ENCODE results near the gene XDH. TPM values are rescaled to one million over a fixed set of nuclear protein-coding genes. Genes with fewer than 3 reads are reported as not detected.

XDH gene
- total RNA-seq, 1 donor from 2014 or later, result 5.6 TPM

DNA sequence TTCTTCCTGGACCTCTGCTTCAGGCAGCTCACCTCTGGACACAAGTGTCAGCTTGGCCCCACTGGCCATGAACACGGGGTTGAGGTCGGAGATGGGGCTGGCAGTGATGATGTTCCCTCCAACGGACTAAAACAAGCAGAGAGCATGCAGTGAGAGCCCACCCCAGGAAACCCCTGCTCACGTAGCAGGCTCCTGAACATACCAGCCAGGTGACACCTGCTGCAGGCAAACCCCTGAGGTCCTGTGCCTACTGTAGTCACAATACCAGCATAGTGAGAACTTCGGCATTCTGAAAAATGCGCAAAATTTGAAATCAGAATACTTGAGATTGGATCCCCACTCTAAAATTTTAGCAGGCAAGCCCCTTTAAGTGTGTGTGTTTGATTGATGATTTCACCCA is 32.9 kb downstream of the XDH start:
- Mint-ChIP-seq H3K9me3 (ENCODE audit: low read depth) (no peaks in the 10 kb centered on the region), H3K4me1 (ENCODE audit: low read depth) (peaks cover 4% of the 10 kb centered on the region), H3K27ac (no peak overlapping the region), H3K4me3 (ENCODE audit: low read depth) (no peak overlapping the region), H3K27me3 (no peaks in the 10 kb centered on the region), H3K36me3 (ENCODE audit: insufficient read depth) (no peaks in the 10 kb centered on the region)
- no peak for DNase-seq (ENCODE audit: low spot score, unreplicated experiment)
- TF ChIP-seq, protein P1, sequence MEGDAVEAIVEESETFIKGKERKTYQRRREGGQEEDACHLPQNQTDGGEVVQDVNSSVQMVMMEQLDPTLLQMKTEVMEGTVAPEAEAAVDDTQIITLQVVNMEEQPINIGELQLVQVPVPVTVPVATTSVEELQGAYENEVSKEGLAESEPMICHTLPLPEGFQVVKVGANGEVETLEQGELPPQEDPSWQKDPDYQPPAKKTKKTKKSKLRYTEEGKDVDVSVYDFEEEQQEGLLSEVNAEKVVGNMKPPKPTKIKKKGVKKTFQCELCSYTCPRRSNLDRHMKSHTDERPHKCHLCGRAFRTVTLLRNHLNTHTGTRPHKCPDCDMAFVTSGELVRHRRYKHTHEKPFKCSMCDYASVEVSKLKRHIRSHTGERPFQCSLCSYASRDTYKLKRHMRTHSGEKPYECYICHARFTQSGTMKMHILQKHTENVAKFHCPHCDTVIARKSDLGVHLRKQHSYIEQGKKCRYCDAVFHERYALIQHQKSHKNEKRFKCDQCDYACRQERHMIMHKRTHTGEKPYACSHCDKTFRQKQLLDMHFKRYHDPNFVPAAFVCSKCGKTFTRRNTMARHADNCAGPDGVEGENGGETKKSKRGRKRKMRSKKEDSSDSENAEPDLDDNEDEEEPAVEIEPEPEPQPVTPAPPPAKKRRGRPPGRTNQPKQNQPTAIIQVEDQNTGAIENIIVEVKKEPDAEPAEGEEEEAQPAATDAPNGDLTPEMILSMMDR (IDR thresholded peaks at IDR 0.05; ENCODE audit: unreplicated experiment), result no peak

GRCh38 chr2:31380243-31380642 is 34.3 kb downstream of the XDH start:
- no peak for DNase-seq (ENCODE audit: low spot score, unreplicated experiment)
- Mint-ChIP-seq H3K27me3 (no peaks in the 10 kb centered on the region), H3K4me1 (ENCODE audit: low read depth) (peaks cover 4% of the 10 kb centered on the region), H3K4me3 (ENCODE audit: low read depth) (no peak overlapping the region), H3K36me3 (ENCODE audit: insufficient read depth) (no peaks in the 10 kb centered on the region), H3K27ac (no peak overlapping the region), H3K9me3 (ENCODE audit: low read depth) (peaks cover 5% of the 10 kb centered on the region)
- TF ChIP-seq, protein P1 (IDR thresholded peaks at IDR 0.05; ENCODE audit: unreplicated experiment), result no peak

DNA sequence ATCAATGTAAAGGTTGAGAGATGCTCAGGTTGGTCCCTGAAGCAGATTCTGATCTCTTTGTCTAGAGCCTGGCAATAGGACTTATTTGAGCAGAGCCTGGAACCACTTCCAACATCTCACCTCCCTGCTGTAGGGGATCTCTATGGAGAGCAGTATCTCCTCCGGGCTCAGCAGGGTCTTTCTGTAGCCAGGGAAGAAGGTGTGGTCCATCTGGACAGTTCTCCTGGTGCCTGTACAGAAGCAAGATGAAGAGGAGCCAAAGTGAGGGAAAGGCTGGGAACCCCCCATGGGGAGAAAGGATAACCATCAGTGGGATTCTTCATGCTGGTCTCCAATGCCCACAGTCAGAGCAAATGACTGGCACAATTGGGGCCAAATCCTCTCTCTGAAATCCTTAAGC is 34.8 kb downstream of the XDH start:
- Mint-ChIP-seq H3K36me3 (ENCODE audit: insufficient read depth) (no peaks in the 10 kb centered on the region), H3K27me3 (no peaks in the 10 kb centered on the region), H3K9me3 (ENCODE audit: low read depth) (peaks cover 5% of the 10 kb centered on the region), H3K27ac (no peak overlapping the region), H3K4me3 (ENCODE audit: low read depth) (no peak overlapping the region), H3K4me1 (ENCODE audit: low read depth) (peaks cover 4% of the 10 kb centered on the region)
- DNase-seq (ENCODE audit: low spot score, unreplicated experiment), result no peak
- TF ChIP-seq, protein P1 (IDR thresholded peaks at IDR 0.05; ENCODE audit: unreplicated experiment), result no peak

- no peak overlapping the region for H3K4me3 Mint-ChIP-seq (ENCODE audit: low read depth)
- H3K27ac Mint-ChIP-seq, result no peak overlapping the region
- no peak for DNase-seq (ENCODE audit: low spot score, unreplicated experiment)
- H3K36me3 Mint-ChIP-seq (ENCODE audit: insufficient read depth), result no peaks in the 10 kb centered on the region
- H3K27me3 Mint-ChIP-seq, result no peaks in the 10 kb centered on the region
- peaks cover 5% of the 10 kb centered on the region for H3K9me3 Mint-ChIP-seq (ENCODE audit: low read depth)
- TF ChIP-seq, protein P1 (IDR thresholded peaks at IDR 0.05; ENCODE audit: unreplicated experiment), result no peak
- H3K4me1 Mint-ChIP-seq (ENCODE audit: low read depth), result peaks cover 4% of the 10 kb centered on the region
These were observed 35.6 kb downstream of the XDH start for GRCh38 chr2:31378791-31379501.

- Mint-ChIP-seq H3K36me3 (ENCODE audit: insufficient read depth) (no peaks in the 10 kb centered on the region), H3K4me1 (ENCODE audit: low read depth) (peaks cover 4% of the 10 kb centered on the region), H3K4me3 (ENCODE audit: low read depth) (no peak overlapping the region), H3K27ac (no peak overlapping the region), H3K27me3 (no peaks in the 10 kb centered on the region), H3K9me3 (ENCODE audit: low read depth) (peaks cover 5% of the 10 kb centered on the region)
- TF ChIP-seq, protein P1 (IDR thresholded peaks at IDR 0.05; ENCODE audit: unreplicated experiment), result no peak
- no peak for DNase-seq (ENCODE audit: low spot score, unreplicated experiment)
These were observed 36.2 kb downstream of the XDH start for GRCh38 chr2:31378389-31378788.
